Activated CD4-positive, alpha-beta T cell treated with anti-CD3 and anti-CD28 coated beads for 36 hours (primary cell): ENCODE measurements around the gene NDRG4. TPM values are rescaled to one million over a fixed set of nuclear protein-coding genes. Genes with fewer than 3 reads are reported as not detected.
"Not testable (repeated sequence)": the region's sequence is repeated elsewhere in the genome, so short reads cannot be mapped to it uniquely, and the experiment has no call there.

ENCODE experiments used
- ATAC-seq: fragments of 200-7000 bp; cut with Tn5 transposase; one replicate; pipeline ENCODE4 v1.10.0; 2021; ENCODE audit warnings: mild to moderate bottlenecking, moderate library complexity
- CTCF ChIA-PET: fragments of 350-600 bp; sonication (Branson Sonifier 250); formaldehyde crosslinking; loops from one replicate; lab custom pipeline; 2021; ENCODE audit warnings: antibody characterized with exemption; lab: Charles Lee
- POLR2A ChIA-PET: fragments of 350-600 bp; sonication (Branson Sonifier 250); formaldehyde crosslinking; loops from one replicate; lab custom pipeline; 2021; ENCODE audit warnings: antibody characterized with exemption, inconsistent platforms; lab: Charles Lee
- DNase-seq: peaks from one replicate; pipeline ENCODE4 v3.0.0-alpha.2; 2020
- H3K27ac Mint-ChIP-seq: one replicate; pipeline ENCODE4 v1.8.0; 2021; ENCODE audit warnings: mixed read lengths
- H3K27me3 Mint-ChIP-seq: one replicate; pipeline ENCODE4 v1.8.0; 2021; ENCODE audit warnings: mixed read lengths
- H3K36me3 Mint-ChIP-seq: one replicate; pipeline ENCODE4 v1.8.0; 2021; ENCODE audit warnings: low read depth, mixed read lengths
- H3K4me1 Mint-ChIP-seq: one replicate; pipeline ENCODE4 v1.8.0; 2021; ENCODE audit warnings: mixed read lengths
- H3K4me3 Mint-ChIP-seq: one replicate; pipeline ENCODE4 v1.8.0; 2021; ENCODE audit warnings: mild to moderate bottlenecking, moderate library complexity, mixed read lengths
- H3K9me3 Mint-ChIP-seq: one replicate; pipeline ENCODE4 v1.8.0; 2021; ENCODE audit warnings: low read depth, mixed read lengths
- intact Hi-C, 2 experiments: fragments of 100-400 bp; cut with DNase I in 1 of 2; cut with micrococcal nuclease in 1 of 2; formaldehyde crosslinking; loops; one replicate each; pipeline versions ENCODE4 v1.14.2 to v1.15.1; 2022 to 2024; cut with DNase I, micrococcal nuclease
- total RNA-seq, 2 experiments: library from RNA; stranded (reverse); gene quantifications; one replicate each; pipeline ENCODE4 v1.2.3, GENCODE V29; 2021

Gene NDRG4
- total RNA-seq, 2 experiments from 2014 or later = 6.9 to 7.2 TPM

DNA sequence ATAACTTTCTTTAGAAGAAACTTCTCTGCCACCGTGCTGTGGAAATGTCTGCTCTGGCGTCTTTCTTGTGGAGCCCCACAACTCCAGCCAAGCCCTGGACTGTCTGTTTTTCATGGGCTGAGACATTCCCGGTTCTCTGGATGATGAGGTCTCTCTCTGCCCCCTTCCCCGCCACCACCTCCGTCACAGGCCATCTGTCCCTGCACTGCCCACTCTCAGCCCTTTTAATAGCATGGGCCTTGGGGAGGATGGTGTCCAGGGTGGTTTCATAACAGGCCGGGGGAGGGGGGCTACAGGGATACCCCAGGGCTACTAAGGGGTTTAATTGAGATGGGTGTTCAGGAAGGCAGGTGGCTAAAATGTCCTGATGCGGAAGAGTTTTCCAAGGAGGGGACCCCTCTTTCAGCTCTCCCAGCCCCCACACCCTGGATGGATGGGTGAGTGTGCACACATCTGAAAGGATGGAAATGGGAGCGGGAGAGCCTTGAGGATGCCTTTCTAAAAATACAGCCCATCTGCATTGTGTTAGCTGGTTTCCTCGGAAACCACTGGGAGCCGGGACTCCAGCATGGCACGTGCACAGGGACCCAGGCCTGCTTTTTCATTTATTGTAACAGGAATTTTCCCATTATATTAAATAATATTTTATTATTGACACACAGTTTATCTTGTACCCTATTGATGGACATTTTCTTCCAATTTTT lies 14.6 kb upstream of the NDRG4 start:
- ATAC-seq (no peak), DNase-seq (no peak)
- no peak overlapping the region for H3K4me3 Mint-ChIP-seq
- CTCF ChIA-PET = interaction anchor here (0.6 to 6.2 kb wide), 5 partner anchors 15 to 271 kb away, joined by 3 to 173 read pairs (median 4); no protein-coding TSS in a partner anchor
- H3K4me1 Mint-ChIP-seq = no peaks in the 10 kb centered on the region
- intact Hi-C loops = no loop called here
- no peak overlapping the region for H3K27ac Mint-ChIP-seq
- no peaks in the 10 kb centered on the region for H3K36me3 Mint-ChIP-seq
- POLR2A ChIA-PET = no interaction called here
- H3K27me3 Mint-ChIP-seq = peaks cover 2% of the 10 kb centered on the region
- H3K9me3 Mint-ChIP-seq = no peaks in the 10 kb centered on the region

- ChIA-PET POLR2A (no interaction called here), CTCF (interaction anchor here (0.6 to 6.2 kb wide), 21 partner anchors 9 to 585 kb away, joined by 3 to 173 read pairs (median 3); partner anchors contain the start of gene NDRG4)
- no peaks in the 10 kb centered on the region for H3K27me3 Mint-ChIP-seq
- DNase-seq = peak; percentile 87
- intact Hi-C loops = loop anchor here (1.0 kb wide), 1 partner anchor 151 kb away; no protein-coding TSS in a partner anchor
- ATAC-seq = peak; percentile 95
- H3K27ac Mint-ChIP-seq = no peak overlapping the region
- H3K36me3 Mint-ChIP-seq = no peaks in the 10 kb centered on the region
- H3K4me1 Mint-ChIP-seq = no peaks in the 10 kb centered on the region
- H3K9me3 Mint-ChIP-seq = no peaks in the 10 kb centered on the region
- no peak overlapping the region for H3K4me3 Mint-ChIP-seq
These were observed 12.2 kb upstream of the NDRG4 start for GRCh38 chr16:58487566-58488351.

DNA sequence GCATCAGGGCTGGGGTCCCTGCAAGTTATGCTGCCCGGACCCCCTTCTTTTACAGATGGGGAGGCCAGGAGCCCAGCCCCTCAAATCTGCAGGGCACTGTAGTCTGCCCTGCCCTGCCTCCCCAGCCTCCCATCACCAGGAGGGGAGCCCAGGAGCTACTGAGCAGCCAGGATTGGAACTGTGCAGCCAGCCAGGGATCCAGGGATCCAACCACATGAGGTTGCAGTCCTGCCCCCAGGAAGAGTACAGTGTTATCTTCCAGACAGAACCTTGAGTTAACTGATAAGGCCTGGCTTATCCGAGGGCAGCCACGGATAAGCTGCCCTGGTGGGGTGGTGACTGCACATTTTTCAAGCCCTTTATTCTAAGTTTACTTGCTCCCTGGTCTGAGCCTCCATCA lies 11.4 kb upstream of the NDRG4 start:
- Mint-ChIP-seq H3K9me3 (no peaks in the 10 kb centered on the region), H3K27me3 (no peaks in the 10 kb centered on the region), H3K27ac (no peak overlapping the region), H3K4me3 (no peak overlapping the region), H3K4me1 (no peaks in the 10 kb centered on the region), H3K36me3 (no peaks in the 10 kb centered on the region)
- CTCF ChIA-PET = interaction anchor here (0.6 to 6.2 kb wide), 7 partner anchors 14 to 1396 kb away, joined by 3 to 173 read pairs (median 4); partner anchors contain the start of gene CPNE2
- POLR2A ChIA-PET = no interaction called here
- ATAC-seq = no peak
- intact Hi-C loops = no loop called here
- DNase-seq = no peak

DNA sequence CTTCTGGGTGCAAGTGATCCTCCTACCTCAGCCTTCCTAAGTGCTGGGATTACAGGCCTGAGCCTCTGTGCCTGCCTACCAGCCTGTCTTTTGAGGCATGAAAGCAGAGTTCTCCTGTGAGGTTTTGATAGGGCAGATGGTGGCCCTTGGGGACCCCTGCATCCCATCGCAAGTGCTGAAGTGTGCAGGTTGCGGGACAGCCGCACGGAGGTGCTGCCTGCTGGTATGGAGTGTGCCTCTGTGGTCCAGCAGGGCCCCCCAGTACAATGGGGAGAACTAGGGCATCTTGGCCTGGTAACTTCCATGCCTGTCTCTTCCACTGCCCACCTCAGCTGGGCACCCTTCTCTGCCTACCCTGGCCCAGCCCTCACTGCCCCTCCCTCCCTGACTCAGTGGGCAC lies 9.9 kb upstream of the NDRG4 start:
- no peaks in the 10 kb centered on the region for H3K27me3 Mint-ChIP-seq
- ATAC-seq (no peak), DNase-seq (no peak)
- CTCF ChIA-PET = interaction anchor here (0.8 to 6.2 kb wide), 3 partner anchors 30 to 154 kb away, joined by 3 to 173 read pairs (median 4); no protein-coding TSS in a partner anchor
- no peak overlapping the region for H3K27ac Mint-ChIP-seq
- intact Hi-C loops = no loop called here
- POLR2A ChIA-PET = no interaction called here
- H3K9me3 Mint-ChIP-seq = no peaks in the 10 kb centered on the region
- no peak overlapping the region for H3K4me3 Mint-ChIP-seq
- H3K4me1 Mint-ChIP-seq = peaks cover 3% of the 10 kb centered on the region
- no peaks in the 10 kb centered on the region for H3K36me3 Mint-ChIP-seq

DNA sequence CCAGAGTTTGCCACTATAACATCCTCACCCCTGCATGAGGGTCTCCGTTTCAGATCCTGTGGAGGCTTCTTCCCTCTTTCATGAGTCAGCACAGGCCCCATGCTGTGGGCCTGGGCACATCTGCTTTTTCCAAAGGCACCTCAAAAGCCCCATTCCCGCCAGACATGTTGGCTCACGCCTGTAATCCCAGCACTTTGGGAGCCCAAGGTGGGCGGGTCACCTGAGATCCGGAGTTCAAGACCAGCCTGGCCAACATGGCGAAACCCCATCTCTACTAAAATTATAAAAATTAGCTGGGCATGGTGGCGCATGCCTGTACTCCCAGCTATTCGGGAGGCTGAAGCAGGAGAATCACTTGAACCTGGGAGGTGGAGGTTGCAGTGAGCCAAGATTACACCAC lies 9.4 kb upstream of the NDRG4 start:
- H3K27me3 Mint-ChIP-seq, DNase-seq, POLR2A ChIA-PET, H3K4me1 Mint-ChIP-seq, intact Hi-C loops, H3K9me3 Mint-ChIP-seq, ATAC-seq, H3K4me3 Mint-ChIP-seq, H3K36me3 Mint-ChIP-seq, H3K27ac Mint-ChIP-seq: not testable (repeated sequence)
- CTCF ChIA-PET = interaction anchor here (0.6 to 5.9 kb wide), 4 partner anchors 151 to 266 kb away, joined by 3 to 45 read pairs (median 3); no protein-coding TSS in a partner anchor

DNA sequence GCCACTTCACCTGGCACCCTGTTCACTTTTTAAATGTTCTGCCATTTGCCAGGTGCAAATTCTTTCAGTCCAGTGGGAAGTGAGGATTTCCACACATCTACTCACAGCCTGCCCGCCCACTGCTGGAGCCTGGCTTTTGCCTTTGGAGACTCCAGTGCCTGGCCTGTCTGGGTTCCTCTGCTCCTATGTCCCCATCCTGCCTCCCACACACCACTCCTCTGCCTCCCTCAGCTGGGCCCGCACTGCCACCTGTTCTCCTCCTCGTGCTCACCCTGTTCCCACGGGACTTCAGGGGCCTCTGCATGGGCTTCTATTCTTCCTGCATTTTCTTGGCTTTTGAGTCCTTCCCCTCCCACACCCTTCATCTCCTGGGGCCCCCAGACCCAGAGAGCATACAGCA lies 7.9 kb upstream of the NDRG4 start:
- ATAC-seq = no peak
- H3K4me1 Mint-ChIP-seq = peaks cover 15% of the 10 kb centered on the region
- no peaks in the 10 kb centered on the region for H3K36me3 Mint-ChIP-seq
- H3K27ac Mint-ChIP-seq = no peak overlapping the region
- ChIA-PET POLR2A (interaction anchor here (0.7 kb wide), 1 partner anchor 1561 kb away, joined by 3 read pairs; no protein-coding TSS in a partner anchor), CTCF (interaction anchor here (0.6 to 5.9 kb wide), 2 partner anchors 156 to 169 kb away, joined by 3 to 45 read pairs; no protein-coding TSS in a partner anchor)
- intact Hi-C loops = no loop called here
- no peak overlapping the region for H3K4me3 Mint-ChIP-seq
- H3K27me3 Mint-ChIP-seq = no peaks in the 10 kb centered on the region
- no peaks in the 10 kb centered on the region for H3K9me3 Mint-ChIP-seq
- no peak for DNase-seq

- Mint-ChIP-seq H3K4me1 (peaks cover 15% of the 10 kb centered on the region), H3K36me3 (no peaks in the 10 kb centered on the region), H3K27me3 (no peaks in the 10 kb centered on the region), H3K27ac (no peak overlapping the region), H3K4me3 (no peak overlapping the region), H3K9me3 (no peaks in the 10 kb centered on the region)
- ATAC-seq = no peak
- intact Hi-C loops = no loop called here
- ChIA-PET CTCF (interaction anchor here (1.0 to 5.9 kb wide), 3 partner anchors 19 to 160 kb away, joined by 3 to 45 read pairs (median 6); no protein-coding TSS in a partner anchor), POLR2A (interaction anchor here (0.7 kb wide), 1 partner anchor 1561 kb away, joined by 3 read pairs; no protein-coding TSS in a partner anchor)
- DNase-seq = no peak
These were observed 7.2 kb upstream of the NDRG4 start for GRCh38 chr16:58492735-58493134.

GRCh38 chr16:58493756-58494431 lies 6.0 kb upstream of the NDRG4 start:
- ChIA-PET CTCF (interaction anchor here (0.9 to 5.9 kb wide), 6 partner anchors 18 to 164 kb away, joined by 3 to 45 read pairs (median 4); no protein-coding TSS in a partner anchor), POLR2A (no interaction called here)
- ATAC-seq (no peak), DNase-seq (no peak)
- intact Hi-C loops = loop anchor here in 1 of 2 experiments (2.0 kb wide), 1 partner anchor 101 kb away; the partner anchor contains the start of gene GINS3
- peaks cover 15% of the 10 kb centered on the region for H3K4me1 Mint-ChIP-seq
- H3K27ac Mint-ChIP-seq = no peak overlapping the region
- H3K9me3 Mint-ChIP-seq = no peaks in the 10 kb centered on the region
- H3K36me3 Mint-ChIP-seq = no peaks in the 10 kb centered on the region
- H3K27me3 Mint-ChIP-seq = no peaks in the 10 kb centered on the region
- H3K4me3 Mint-ChIP-seq = no peak overlapping the region

DNA sequence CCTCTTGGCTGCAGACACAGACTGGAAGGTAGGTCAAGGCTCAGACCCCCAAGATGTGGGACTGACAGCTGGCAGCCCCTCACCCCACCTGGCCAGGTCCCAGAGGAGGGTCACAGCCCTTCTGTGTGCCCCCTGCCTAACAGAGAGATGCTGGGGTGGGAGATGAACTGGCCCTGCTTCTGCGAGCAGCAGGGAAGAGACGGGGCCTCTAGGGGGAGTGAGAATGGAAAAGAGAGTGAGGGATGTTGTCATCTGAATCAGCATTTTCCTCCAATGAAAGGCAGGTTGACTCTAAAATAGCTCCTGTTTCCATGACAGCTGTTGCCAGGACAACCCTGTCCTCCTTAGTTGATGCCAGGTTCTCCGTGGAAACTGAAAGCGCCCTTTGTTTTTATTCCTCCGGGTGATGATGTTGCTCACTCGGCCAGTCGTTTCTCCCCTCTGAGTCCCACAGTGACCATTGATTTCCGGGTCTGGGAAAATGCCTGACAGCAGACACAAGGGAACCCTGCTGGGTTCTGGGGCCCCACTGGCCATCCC lies 4.9 kb upstream of the NDRG4 start:
- intact Hi-C loops = loop anchor here in 1 of 2 experiments (1.0 to 2.0 kb wide), 3 partner anchors 102 to 261 kb away; partner anchors contain the start of genes GINS3 and GOT2
- H3K27ac Mint-ChIP-seq = peak overlapping the region; percentile 37
- POLR2A ChIA-PET = no interaction called here

GRCh38 chr16:58495521-58496331 lies 4.2 kb upstream of the NDRG4 start:
- no peaks in the 10 kb centered on the region for H3K27me3 Mint-ChIP-seq
- ATAC-seq (no peak), DNase-seq (no peak)
- H3K4me3 Mint-ChIP-seq = peak overlapping the region; percentile 17
- POLR2A ChIA-PET = no interaction called here
- H3K4me1 Mint-ChIP-seq = peaks cover 19% of the 10 kb centered on the region
- H3K9me3 Mint-ChIP-seq = no peaks in the 10 kb centered on the region
- H3K36me3 Mint-ChIP-seq = no peaks in the 10 kb centered on the region
- H3K27ac Mint-ChIP-seq = peak overlapping the region; percentile 37
- intact Hi-C loops = loop anchor here in 1 of 2 experiments (1.0 to 2.0 kb wide), 3 partner anchors 103 to 261 kb away; partner anchors contain the start of genes GINS3 and GOT2
- CTCF ChIA-PET = interaction anchor here (0.6 to 5.9 kb wide), 10 partner anchors 11 to 976 kb away, joined by 3 to 45 read pairs (median 3); partner anchors contain the start of gene GINS3

More for the DNA sequence above, 4.9 kb upstream of the NDRG4 start:
- H3K36me3 Mint-ChIP-seq = no peaks in the 10 kb centered on the region
- peak; percentile 91 for DNase-seq
- CTCF ChIA-PET = interaction anchor here (0.6 to 5.9 kb wide), 10 partner anchors 11 to 300 kb away, joined by 3 to 45 read pairs (median 3); partner anchors contain the start of gene GINS3
- H3K4me1 Mint-ChIP-seq = peaks cover 19% of the 10 kb centered on the region
- peak; percentile 76 for ATAC-seq
- H3K27me3 Mint-ChIP-seq = no peaks in the 10 kb centered on the region
- H3K4me3 Mint-ChIP-seq = peak overlapping the region; percentile 17
- H3K9me3 Mint-ChIP-seq = no peaks in the 10 kb centered on the region
